H9 (cell line): ENCODE measurements around the gene SH3TC1. TPM values are rescaled to one million over a fixed set of nuclear protein-coding genes. Genes with fewer than 3 reads are reported as not detected.

Experiments
- DNase-seq: peaks from one replicate; pipeline ENCODE4 v3.0.0-alpha.2; 2017
- H2AFZ ChIP-seq: one replicate; pipeline ENCODE4 v1.6.1; 2013; ENCODE audit warnings: mild to moderate bottlenecking, low read length, control low read depth, moderate library complexity
- H2AK5ac ChIP-seq: 2 replicates; pipeline ENCODE4 v1.6.1; 2013; ENCODE audit warnings: low read length, control low read depth, mixed read lengths; ENCODE audit not compliant: insufficient read length
- H2BK120ac ChIP-seq: one replicate; pipeline ENCODE4 v1.6.1; 2013; ENCODE audit warnings: low read depth, mild to moderate bottlenecking, low read length, control low read depth, inconsistent platforms; ENCODE audit not compliant: poor library complexity, severe bottlenecking
- H2BK12ac ChIP-seq: 2 replicates; pipeline ENCODE4 v1.6.1; 2013; ENCODE audit warnings: low read length, control low read depth, mixed read lengths, low read depth; ENCODE audit not compliant: insufficient read length
- H2BK15ac ChIP-seq: 2 replicates; pipeline ENCODE4 v1.6.1; 2013; ENCODE audit warnings: low read depth, low read length, control low read depth
- H2BK20ac ChIP-seq: one replicate; pipeline ENCODE4 v1.6.1; 2013; ENCODE audit warnings: low read depth, mild to moderate bottlenecking, low read length, control low read depth, inconsistent platforms; ENCODE audit not compliant: poor library complexity, severe bottlenecking
- H2BK5ac ChIP-seq: 2 replicates; pipeline ENCODE4 v1.6.1; 2013; ENCODE audit warnings: low read length, control low read depth, mixed read lengths; ENCODE audit not compliant: insufficient read length
- H3K14ac ChIP-seq: 2 replicates; pipeline ENCODE4 v1.6.1; 2013; ENCODE audit warnings: low read length, control low read depth; ENCODE audit not compliant: insufficient read depth
- H3K18ac ChIP-seq: 2 replicates; pipeline ENCODE4 v1.6.1; 2013; ENCODE audit warnings: low read depth, mild to moderate bottlenecking, mixed read lengths, low read length, control low read depth; ENCODE audit not compliant: insufficient read length
- H3K23ac ChIP-seq: 2 replicates; pipeline ENCODE4 v1.6.1; 2013; ENCODE audit warnings: low read length, control low read depth, mixed read lengths, low read depth; ENCODE audit not compliant: insufficient read length
- H3K23me2 ChIP-seq: 2 replicates; pipeline ENCODE4 v1.6.1; 2013; ENCODE audit warnings: low read depth, mild to moderate bottlenecking, mixed read lengths, low read length, control low read depth; ENCODE audit not compliant: insufficient read length, poor library complexity, severe bottlenecking
- H3K27ac ChIP-seq: 2 replicates; pipeline ENCODE4 v1.5.1; 2013; ENCODE audit warnings: low read length, control low read depth, mixed read lengths, low read depth; ENCODE audit not compliant: insufficient read length
- H3K27me3 ChIP-seq: 2 replicates; pipeline ENCODE4 v1.6.1; 2013; ENCODE audit warnings: low read length, control low read depth, inconsistent platforms; ENCODE audit not compliant: insufficient read depth
- H3K4ac ChIP-seq: 2 replicates; pipeline ENCODE4 v1.6.1; 2013; ENCODE audit warnings: low read depth, mild to moderate bottlenecking, control low read depth, inconsistent platforms, low read length, moderate library complexity
- H3K4me1 ChIP-seq: 2 replicates; pipeline ENCODE4 v1.6.1; 2013; ENCODE audit warnings: low read length, control low read depth, inconsistent platforms; ENCODE audit not compliant: insufficient read depth
- H3K4me2 ChIP-seq: 2 replicates; pipeline ENCODE4 v1.6.1; 2013; ENCODE audit warnings: low read length, control low read depth, mixed read lengths; ENCODE audit not compliant: insufficient read length, insufficient read depth
- H3K56ac ChIP-seq: 2 replicates; pipeline ENCODE4 v1.6.1; 2013; ENCODE audit warnings: low read depth, mild to moderate bottlenecking, mixed read lengths, low read length, control low read depth; ENCODE audit not compliant: insufficient read length
- H3K79me1 ChIP-seq: 2 replicates; pipeline ENCODE4 v1.6.1; 2013; ENCODE audit warnings: low read depth, mild to moderate bottlenecking, moderate library complexity, low read length, control low read depth, inconsistent platforms; ENCODE audit not compliant: insufficient read depth, poor library complexity, severe bottlenecking
- H3K79me2 ChIP-seq: 2 replicates; pipeline ENCODE4 v1.6.1; 2013; ENCODE audit warnings: low read length, control low read depth, inconsistent platforms; ENCODE audit not compliant: insufficient read depth
- H3K9ac ChIP-seq: 2 replicates; pipeline ENCODE4 v1.6.1; 2013; ENCODE audit warnings: low read length, control low read depth, mixed read lengths; ENCODE audit not compliant: insufficient read length; ENCODE audit errors: extremely low read depth
- H3K9me3 ChIP-seq: one replicate; pipeline ENCODE4 v1.6.1; 2013; ENCODE audit warnings: low read depth, low read length, inconsistent platforms; ENCODE audit not compliant: control insufficient read depth
- H3T11ph ChIP-seq: one replicate; pipeline ENCODE4 v1.6.1; 2013; ENCODE audit warnings: mild to moderate bottlenecking, low read length, control low read depth, inconsistent platforms
- H4K20me1 ChIP-seq: one replicate; pipeline ENCODE4 v1.6.1; 2013; ENCODE audit not compliant: control insufficient read depth, insufficient read length, insufficient read depth
- H4K5ac ChIP-seq: 2 replicates; pipeline ENCODE4 v1.6.1; 2013; ENCODE audit warnings: low read depth, mild to moderate bottlenecking, mixed read lengths, low read length, control low read depth; ENCODE audit not compliant: insufficient read length
- H4K8ac ChIP-seq: replicated peaks from 2 replicates; pipeline ENCODE4 v1.6.1; 2013; ENCODE audit warnings: low read length, control low read depth, mixed read lengths, low read depth; ENCODE audit not compliant: insufficient read length
- H4K91ac ChIP-seq: 2 replicates; pipeline ENCODE4 v1.6.1; 2013; ENCODE audit warnings: low read depth, mild to moderate bottlenecking, moderate library complexity, mixed read lengths, low read length, control low read depth; ENCODE audit not compliant: insufficient read length
- H3K27ac Mint-ChIP-seq, 3 experiments: 2 replicates in 2 of 3; 3 replicates in 1 of 3; pipeline ENCODE4 v1.8.0; 2020 to 2021; ENCODE audit warnings: mixed read lengths in 3 of 3, mild to moderate bottlenecking in 1 of 3, moderate library complexity in 1 of 3
- H3K27me3 Mint-ChIP-seq: 2 replicates; pipeline ENCODE4 v1.8.0; 2021; ENCODE audit warnings: low read depth, mild to moderate bottlenecking, moderate library complexity, mixed read lengths
- H3K36me3 Mint-ChIP-seq, 3 experiments: 2 replicates in 2 of 3; 3 replicates in 1 of 3; pipeline ENCODE4 v1.8.0; 2020 to 2021; ENCODE audit warnings: low read depth in 3 of 3, mixed read lengths in 3 of 3; ENCODE audit not compliant: insufficient read depth in 1 of 3
- H3K4me1 Mint-ChIP-seq, 2 experiments: 2 replicates each; pipeline ENCODE4 v1.8.0; 2020; ENCODE audit warnings: mixed read lengths in 2 of 2
- H3K4me3 Mint-ChIP-seq, 2 experiments: 2 replicates in 1 of 2; 3 replicates in 1 of 2; pipeline ENCODE4 v1.8.0; 2020 to 2021; ENCODE audit warnings: mild to moderate bottlenecking in 2 of 2, mixed read lengths in 2 of 2, moderate library complexity in 1 of 2
- H3K9me3 Mint-ChIP-seq, 2 experiments: 2 replicates in 1 of 2; 3 replicates in 1 of 2; pipeline ENCODE4 v1.8.0; 2020; ENCODE audit warnings: mild to moderate bottlenecking in 2 of 2, mixed read lengths in 2 of 2, moderate library complexity in 1 of 2
- WGBS: extraction: QIAGEN DNeasy Blood & Tissue Kit; methylation state at CpG from one replicate; pipeline ENCODE4 v1.1.7; 2013; ENCODE audit warnings: missing lambda C conversion rate, low lambda C conversion rate, mixed read lengths; ENCODE audit not compliant: insufficient read length; ENCODE audit errors: extremely low coverage; 5-methylcytosine and 5-hydroxymethylcytosine counted together
- total RNA-seq: library from RNA; stranded (reverse); gene quantifications from 2 replicates; pipeline ENCODE4 v1.2.1, GENCODE V29; 2021
- TF ChIP-seq, protein P1 (sequence below): fragments of 200-600 bp; sonication (generic); conservative IDR thresholded peaks from 3 replicates; pipeline ENCODE4 v1.8.0; 2021; ENCODE audit warnings: antibody characterized with exemption, mild to moderate bottlenecking

SH3TC1 gene
- total RNA-seq, 1 experiment from 2014 or later: 0.74 TPM

DNA sequence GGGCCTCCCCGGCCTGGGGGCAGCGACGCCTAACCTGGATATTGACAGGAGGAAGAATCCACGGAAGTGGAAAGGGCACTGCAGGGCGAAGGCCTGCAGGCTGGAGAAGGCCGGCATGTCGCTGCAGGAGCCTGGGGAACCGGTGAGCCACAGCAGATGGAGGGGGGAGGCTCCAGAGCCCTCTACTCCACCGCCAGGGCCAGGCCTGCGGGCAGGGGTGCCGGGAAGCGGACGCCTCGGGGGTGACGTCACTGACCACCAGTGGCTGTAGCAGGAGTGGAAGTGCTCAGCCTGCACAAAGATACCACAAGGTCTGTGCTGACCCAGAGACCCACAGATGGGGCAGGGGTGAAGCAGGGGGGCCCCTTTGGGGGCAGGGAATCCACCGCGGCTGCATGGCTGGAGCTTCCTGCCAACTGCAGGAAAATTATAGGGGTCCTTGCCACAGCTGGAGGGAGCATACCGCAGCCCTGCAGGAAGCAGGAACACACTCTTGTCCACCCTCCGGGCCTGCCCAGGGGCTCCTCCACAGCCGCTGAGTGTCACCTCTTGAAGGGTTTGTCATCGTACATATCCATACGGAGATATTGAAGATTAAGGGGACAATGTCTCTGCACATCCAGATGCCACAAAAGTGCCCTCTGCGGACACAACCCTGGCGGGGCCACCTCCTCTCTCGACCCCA is 62.9 kb downstream of the SH3TC1 start:
- no peak overlapping the region for H3K23ac ChIP-seq
- no peak overlapping the region for H2BK12ac ChIP-seq
- H4K8ac ChIP-seq: no peak overlapping the region
- no peak overlapping the region for H3K56ac ChIP-seq
- no peak overlapping the region for H4K5ac ChIP-seq
- H3K4me2 ChIP-seq: no peak overlapping the region
- no peak overlapping the region for H3K27ac ChIP-seq
- H3K18ac ChIP-seq: no peak overlapping the region
- Mint-ChIP-seq H3K36me3 (no peaks in the 10 kb centered on the region), H3K4me1 (peaks cover 0 to 16% of the 10 kb centered on the region in 2 experiments; a peak in 2 of 4 replicates), H3K27me3 (peaks cover 5% of the 10 kb centered on the region), H3K9me3 (no peaks in the 10 kb centered on the region; a peak in 1 of 5 replicates), H3K4me3 (no peak overlapping the region), H3K27ac (no peak overlapping the region)
- no peak overlapping the region for H2BK120ac ChIP-seq
- no CpG with 5 or more reads among the region's 25 CpGs for WGBS
- H3K27me3 ChIP-seq: no peaks in the 10 kb centered on the region
- H2BK20ac ChIP-seq: no peak overlapping the region
- no peaks in the 10 kb centered on the region for H3K4me1 ChIP-seq
- TF ChIP-seq, protein P1, sequence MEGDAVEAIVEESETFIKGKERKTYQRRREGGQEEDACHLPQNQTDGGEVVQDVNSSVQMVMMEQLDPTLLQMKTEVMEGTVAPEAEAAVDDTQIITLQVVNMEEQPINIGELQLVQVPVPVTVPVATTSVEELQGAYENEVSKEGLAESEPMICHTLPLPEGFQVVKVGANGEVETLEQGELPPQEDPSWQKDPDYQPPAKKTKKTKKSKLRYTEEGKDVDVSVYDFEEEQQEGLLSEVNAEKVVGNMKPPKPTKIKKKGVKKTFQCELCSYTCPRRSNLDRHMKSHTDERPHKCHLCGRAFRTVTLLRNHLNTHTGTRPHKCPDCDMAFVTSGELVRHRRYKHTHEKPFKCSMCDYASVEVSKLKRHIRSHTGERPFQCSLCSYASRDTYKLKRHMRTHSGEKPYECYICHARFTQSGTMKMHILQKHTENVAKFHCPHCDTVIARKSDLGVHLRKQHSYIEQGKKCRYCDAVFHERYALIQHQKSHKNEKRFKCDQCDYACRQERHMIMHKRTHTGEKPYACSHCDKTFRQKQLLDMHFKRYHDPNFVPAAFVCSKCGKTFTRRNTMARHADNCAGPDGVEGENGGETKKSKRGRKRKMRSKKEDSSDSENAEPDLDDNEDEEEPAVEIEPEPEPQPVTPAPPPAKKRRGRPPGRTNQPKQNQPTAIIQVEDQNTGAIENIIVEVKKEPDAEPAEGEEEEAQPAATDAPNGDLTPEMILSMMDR: no peak
- H3T11ph ChIP-seq: no peak overlapping the region
- H2AFZ ChIP-seq: no peak overlapping the region
- no peaks in the 10 kb centered on the region for H4K20me1 ChIP-seq
- no peak overlapping the region for H2BK15ac ChIP-seq
- no peaks in the 10 kb centered on the region for H3K23me2 ChIP-seq
- H3K14ac ChIP-seq: no peak overlapping the region
- H4K91ac ChIP-seq: no peak overlapping the region
- H3K79me1 ChIP-seq: no peaks in the 10 kb centered on the region
- no peak for DNase-seq
- no peaks in the 10 kb centered on the region for H3K79me2 ChIP-seq
- H3K4ac ChIP-seq: no peak overlapping the region
- H3K9ac ChIP-seq: no peak overlapping the region
- no peaks in the 10 kb centered on the region for H3K9me3 ChIP-seq
- H2AK5ac ChIP-seq: no peak overlapping the region
- H2BK5ac ChIP-seq: no peak overlapping the region
